ENCODE measurements around the gene NAALADL2.
A peak's percentile ranks its signal among the peaks of the same experiment; 100 is the strongest.

The NAALADL2 gene

GRCh38 chr3:174891524-174892203 lies 32.5 kb downstream of the NAALADL2 start:
- no peak for DNase-seq

- DNase-seq: no peak
Observed at GRCh38 chr3:174907027-174907426, 47.9 kb downstream of the NAALADL2 start.

GRCh38 chr3:174907628-174908407 lies 48.7 kb downstream of the NAALADL2 start:
- DNase-seq: no peak

GRCh38 chr3:174931473-174932353 lies 72.6 kb downstream of the NAALADL2 start:
- DNase-seq: no peak

GRCh38 chr3:174936590-174936989 lies 77.5 kb downstream of the NAALADL2 start:
- DNase-seq: no peak

GRCh38 chr3:174937478-174937877 lies 78.3 kb downstream of the NAALADL2 start:
- no peak for DNase-seq

GRCh38 chr3:174938102-174938501 lies 79.0 kb downstream of the NAALADL2 start:
- no peak for DNase-seq

- no peak for DNase-seq
Observed at GRCh38 chr3:174940151-174940550, 81.0 kb downstream of the NAALADL2 start.

- no peak for DNase-seq
Observed at GRCh38 chr3:174945276-174945675, 86.1 kb downstream of the NAALADL2 start.

- DNase-seq: no peak
Observed at GRCh38 chr3:174945951-174946350, 86.8 kb downstream of the NAALADL2 start.

- DNase-seq: no peak
Observed at GRCh38 chr3:174949523-174949922, 90.4 kb downstream of the NAALADL2 start.

GRCh38 chr3:174951034-174951433 lies 91.9 kb downstream of the NAALADL2 start:
- no peak for DNase-seq

- DNase-seq: no peak
Observed at GRCh38 chr3:174951498-174952005, 92.4 kb downstream of the NAALADL2 start.

GRCh38 chr3:174953068-174953467 lies 93.9 kb downstream of the NAALADL2 start:
- DNase-seq: no peak

GRCh38 chr3:174955513-174956016 lies 96.4 kb downstream of the NAALADL2 start:
- DNase-seq: peak; percentile 63

GRCh38 chr3:174957081-174957480 lies 97.9 kb downstream of the NAALADL2 start:
- DNase-seq: peak; percentile 56

- DNase-seq: no peak
Observed at GRCh38 chr3:174957551-174958001, 98.4 kb downstream of the NAALADL2 start.

GRCh38 chr3:174958671-174959328 lies 99.7 kb downstream of the NAALADL2 start:
- no peak for DNase-seq

- no peak for DNase-seq
Observed at GRCh38 chr3:174959556-174960065, 100.5 kb downstream of the NAALADL2 start.

- no peak for DNase-seq
Observed at GRCh38 chr3:174960898-174961297, 101.8 kb downstream of the NAALADL2 start.

- DNase-seq: no peak
Observed at GRCh38 chr3:174973465-174973864, 114.3 kb downstream of the NAALADL2 start.

- DNase-seq: no peak
Observed at GRCh38 chr3:174986685-174987084, 127.6 kb downstream of the NAALADL2 start.

Measured in islet precursor cell (in vitro differentiated cells).